T follicular helper cell (primary cell): ENCODE data around the gene DNAI7.

Source experiments
- DNase-seq: peaks from one replicate; pipeline ENCODE4 v3.0.0-alpha.2; 2020; ENCODE audit warnings: low read depth

The DNAI7 gene

DNA sequence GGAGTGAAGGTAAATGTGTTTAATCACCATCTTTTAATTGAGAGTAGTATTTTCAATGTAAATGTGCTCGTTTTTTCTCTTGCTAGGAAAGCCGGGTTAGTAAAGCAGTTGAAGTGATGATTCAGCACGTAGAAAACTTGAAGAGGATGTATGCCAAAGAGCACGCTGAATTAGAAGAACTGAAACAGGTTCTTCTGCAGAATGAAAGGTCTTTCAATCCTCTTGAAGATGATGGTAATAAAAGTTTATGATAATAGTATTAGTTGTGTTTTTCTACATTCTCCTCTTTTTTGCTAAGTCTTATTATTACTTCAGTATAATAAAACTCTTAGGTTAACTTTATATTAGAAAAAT is 93.9 kb downstream of the DNAI7 start:
- DNase-seq = no peak

DNA sequence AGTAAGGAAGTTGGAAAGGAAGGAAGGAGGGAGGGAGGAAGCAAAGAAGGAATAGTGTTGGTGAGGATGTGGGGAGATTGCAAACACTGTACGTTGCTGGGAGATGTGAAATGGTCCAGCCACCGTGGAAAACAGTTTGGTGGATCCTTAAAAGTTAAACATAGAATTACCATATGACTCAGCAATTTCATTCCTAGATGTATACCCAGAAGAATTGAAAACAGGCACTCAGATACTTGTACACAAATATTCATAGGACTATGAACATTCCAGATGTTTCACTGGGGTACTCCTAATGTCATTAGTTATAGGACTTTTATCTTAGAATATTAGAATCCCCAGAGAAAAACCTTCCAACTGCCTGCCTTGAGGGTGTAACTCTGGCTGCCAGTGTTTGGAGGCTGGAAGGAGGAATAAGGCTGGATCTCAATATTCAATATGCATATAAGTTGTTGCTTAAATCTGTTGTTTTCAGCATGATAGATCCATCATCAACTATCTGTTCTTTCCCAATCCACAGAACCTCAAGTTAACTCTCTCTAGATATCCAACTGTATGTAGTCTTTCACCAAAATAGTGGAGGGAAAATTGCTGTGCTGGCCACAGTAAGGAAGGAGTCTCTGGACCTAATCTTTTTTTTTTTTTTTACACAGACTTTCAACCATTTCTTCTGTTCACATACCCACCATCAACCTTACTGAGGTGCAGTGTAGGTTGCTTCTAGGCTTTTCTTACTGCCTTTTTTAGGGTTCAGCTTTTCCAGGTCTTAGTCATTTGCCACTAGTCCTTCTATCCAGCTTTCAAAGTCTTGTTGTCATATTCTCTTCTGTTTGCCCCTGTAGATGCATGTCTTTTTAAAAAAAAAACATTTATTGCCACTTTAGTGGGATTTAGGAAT is 94.5 kb downstream of the DNAI7 start:
- DNase-seq = no peak

DNA sequence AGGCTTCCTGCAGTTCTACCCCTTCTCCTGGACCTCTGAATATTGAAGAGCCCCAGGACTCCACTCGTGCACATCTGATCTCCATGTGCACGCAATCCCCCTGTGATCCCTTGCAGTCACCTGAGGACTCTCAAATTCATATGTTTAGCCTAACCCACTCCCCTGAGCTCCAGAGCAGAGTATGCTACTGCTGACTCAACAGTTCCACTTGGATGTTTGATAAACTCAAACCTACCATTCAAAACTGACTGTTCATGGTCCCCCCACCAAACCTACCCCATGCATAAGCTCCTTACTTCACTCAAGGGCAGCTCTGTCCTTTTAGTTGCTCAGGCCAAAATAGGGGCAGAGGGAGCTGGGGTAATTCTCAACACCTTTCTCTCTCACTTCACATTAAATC is 96.0 kb downstream of the DNAI7 start:
- DNase-seq = no peak

DNA sequence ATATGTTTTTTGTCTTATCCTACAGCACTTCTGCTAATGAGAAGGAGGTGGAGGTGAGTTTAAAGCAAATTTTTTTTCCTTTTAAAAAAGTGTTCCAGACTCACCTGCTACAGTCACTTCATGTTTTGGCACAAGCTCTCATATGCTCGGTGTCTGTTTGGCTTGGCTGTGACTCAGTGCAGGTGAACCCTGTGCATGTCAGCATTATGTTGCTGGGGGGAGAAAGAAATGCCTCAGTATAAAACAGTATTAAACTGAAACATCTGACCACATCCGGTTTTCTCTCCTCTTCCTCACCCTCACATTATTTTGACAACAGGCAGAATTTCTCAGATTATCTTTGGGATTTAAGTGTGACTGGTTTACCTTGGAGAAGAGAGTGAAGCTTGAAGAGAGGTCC is 105.2 kb downstream of the DNAI7 start:
- DNase-seq = no peak

DNA sequence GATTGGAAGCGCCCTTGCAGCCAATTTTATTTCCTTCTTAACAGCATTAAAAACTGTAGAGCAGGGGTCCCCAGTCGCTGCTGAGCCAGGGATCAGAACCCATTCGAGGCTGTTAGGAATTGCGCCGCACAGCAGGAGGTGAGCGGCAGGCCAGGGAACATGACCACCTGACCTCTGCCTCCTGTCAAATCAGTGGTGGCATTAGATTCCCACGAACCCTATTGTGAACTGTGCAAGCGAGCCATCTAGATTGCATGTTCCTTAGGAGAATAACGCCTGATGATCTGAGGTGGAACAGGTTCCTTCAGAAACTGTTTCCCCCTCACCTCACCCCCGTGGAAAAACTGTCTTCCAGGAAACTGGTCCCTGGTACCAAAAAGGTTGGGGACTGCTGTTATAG is 107.4 kb downstream of the DNAI7 start:
- no peak for DNase-seq

DNA sequence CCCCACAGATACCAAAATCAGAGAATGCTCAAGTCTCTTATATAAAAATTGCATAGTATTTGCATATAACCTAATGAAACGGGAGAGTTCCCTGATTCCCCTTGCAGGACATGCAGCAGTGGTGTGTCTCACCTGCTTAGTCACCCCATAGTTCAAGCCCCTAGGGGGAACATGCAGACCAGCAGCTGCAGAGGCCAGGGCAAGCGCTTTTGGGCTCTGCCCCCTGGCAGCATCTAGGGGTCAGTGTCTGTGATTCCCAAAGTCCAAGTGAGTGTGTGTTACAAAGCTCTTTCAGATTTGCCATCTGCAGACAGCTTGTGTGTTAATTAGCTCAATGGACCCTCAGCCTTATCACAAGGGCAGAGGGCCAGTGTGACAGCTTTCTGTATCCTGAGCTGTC is 110.1 kb downstream of the DNAI7 start:
- no peak for DNase-seq

DNA sequence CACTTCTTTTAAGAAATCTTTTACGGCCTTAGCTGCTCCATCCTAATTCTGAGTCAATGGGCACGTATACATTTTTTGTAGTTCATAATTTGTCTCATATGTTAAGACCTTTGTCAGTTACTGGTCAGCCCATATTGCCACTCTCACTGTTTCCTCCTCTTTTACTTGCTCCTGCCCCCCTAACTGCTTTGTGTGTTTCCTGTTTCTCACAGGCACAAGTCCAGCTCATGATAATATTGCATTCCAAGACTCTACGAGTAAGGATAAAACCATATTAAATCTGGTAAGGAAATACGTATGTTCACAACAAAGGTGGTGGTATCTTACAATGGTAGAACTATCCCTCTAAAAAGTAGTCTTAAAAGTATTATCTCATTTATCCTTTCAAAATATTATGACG is 111.7 kb downstream of the DNAI7 start:
- DNase-seq = no peak

DNA sequence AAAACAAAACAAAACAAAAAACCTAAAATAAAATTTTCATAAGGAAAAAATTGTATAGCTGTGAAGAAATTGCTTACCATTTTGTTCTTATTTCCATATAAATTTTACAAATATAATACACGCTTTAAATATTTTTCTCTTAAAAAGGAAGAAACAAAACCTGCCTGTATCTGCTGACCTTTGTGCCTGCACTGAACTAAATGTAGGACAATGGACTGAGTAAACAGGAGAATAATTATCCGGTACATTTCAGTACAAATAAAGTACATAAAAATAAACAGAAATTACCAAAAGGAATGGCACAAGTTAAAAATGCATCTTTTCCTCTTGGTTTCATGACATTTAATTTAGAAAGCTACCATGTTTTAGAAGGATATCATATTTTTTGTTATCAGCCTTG is 112.3 kb downstream of the DNAI7 start:
- no peak for DNase-seq

DNA sequence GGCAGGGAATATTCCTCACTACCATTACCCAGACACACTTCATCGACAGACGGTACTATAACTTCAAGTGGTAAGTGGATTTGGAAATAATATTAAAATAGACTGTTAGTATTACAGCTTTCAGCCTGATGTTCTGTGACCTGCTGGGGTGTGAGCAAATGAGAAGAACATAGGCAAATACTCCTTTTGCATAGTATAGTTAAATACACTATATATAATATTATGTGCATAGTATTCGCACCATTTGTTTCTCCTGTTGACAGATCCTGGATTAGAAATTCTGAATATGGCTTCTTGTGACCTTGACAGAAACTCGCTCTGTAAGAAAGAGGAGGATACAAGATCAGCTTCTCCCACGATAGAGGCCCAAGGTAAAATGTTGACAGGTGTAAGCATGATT is 115.6 kb downstream of the DNAI7 start:
- DNase-seq = no peak

DNA sequence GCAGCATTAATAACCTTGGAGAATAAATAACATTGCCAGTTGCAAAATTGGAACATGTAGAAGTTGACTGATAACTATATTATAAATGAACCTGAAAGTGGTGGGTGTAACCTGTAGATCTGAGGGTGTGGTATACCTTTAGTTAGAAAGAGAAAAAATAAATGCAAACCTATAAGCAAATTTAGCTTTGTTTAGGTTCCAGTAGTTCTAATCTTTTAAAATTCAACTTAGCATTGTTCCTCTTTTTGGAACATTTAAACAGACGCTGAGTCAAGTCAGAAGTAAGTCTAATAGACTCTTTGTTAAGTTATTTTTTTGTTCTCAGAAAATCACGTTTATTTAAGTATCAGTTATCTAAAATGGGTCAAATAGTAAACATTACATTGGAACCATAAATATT is 120.0 kb downstream of the DNAI7 start:
- DNase-seq = no peak

DNA sequence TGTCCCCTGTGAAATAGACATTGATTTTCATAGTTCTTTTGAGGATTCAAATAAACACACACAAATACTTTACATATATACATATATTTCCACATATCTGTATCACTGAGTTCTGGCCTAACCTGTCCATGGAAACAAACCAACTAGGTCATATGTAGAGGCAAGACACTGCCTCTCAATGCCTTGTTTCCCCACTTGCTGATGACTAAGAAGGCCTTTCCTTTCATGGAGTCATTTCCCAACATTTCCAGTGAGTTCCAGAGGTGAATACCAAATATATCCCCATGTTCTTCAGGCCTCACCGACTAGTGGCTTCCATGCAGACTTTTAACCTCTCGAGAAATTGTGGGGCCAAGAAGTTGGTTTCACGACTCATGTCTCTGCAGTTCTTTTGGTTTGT is 120.8 kb downstream of the DNAI7 start:
- DNase-seq = no peak

DNA sequence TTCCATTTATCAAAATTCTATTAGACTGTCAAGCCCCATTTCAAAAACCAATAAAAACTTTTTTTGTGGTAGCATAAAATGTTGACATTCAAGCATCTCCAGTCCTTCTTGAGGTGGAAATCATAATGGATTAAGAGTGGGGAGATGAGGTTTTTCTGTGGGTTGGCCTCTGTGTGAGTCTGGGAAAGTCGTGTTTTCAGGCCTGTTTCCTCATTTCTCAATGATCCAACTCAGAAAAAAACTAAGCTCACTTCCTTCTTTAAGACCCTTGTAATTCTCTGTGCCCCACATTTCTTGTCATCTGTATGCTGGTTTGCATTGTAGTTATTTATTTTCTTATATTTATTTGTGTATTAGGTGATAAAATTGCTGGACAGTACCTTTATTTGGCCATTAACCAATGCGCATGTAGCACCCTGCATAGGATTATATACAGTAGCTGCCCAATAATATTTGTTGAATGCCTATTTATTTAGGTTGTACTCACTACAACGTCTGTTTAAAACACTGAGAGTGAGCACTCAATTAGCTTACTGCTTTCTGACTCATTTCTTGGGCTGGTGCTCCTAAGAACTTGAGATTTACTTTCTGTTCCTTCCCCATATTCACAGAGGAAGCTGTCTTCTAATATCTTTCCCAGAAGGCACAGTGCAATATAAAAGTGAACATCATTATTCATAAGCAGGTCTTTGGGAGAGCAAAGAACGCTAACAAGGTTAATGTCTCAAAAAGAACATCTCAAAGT is 121.9 kb downstream of the DNAI7 start:
- DNase-seq = no peak

DNA sequence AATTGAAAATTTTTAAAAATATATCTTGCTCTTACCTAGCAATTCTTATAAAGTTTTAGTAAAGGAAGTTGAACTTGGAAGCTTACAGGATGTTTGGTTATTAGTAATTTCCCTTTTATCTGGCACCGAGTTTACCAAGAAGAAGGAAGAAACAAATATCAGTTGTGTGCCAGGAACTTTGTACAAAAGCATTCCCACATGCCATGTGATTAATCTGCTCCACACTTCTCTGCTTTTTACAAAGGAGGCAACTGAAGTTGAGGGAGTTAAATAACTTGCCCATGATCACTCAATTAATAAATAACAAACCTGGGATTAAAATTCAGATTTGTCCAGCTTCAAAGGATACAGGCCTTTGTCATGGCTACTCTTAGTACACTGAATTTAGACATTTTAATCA is 123.6 kb downstream of the DNAI7 start:
- DNase-seq = no peak

DNA sequence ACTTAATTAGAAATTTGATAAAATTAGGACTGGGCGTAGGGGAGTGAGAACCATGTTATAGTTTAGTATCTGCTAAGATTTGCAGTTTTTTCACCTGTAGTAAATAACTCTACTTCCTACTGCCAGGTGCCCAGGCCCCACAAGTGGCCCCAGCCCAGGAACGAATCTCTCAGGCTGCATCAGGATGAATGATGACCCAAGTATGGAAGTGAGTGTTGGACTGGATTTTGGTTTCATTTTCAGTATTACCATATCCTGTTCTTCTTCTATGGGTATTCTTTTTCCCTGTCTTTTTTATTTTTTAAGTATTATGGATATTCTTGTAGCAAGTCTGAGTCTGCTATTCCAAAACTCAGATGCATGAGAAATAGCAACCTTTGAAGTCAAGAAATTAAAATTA is 125.7 kb downstream of the DNAI7 start:
- DNase-seq = no peak

DNA sequence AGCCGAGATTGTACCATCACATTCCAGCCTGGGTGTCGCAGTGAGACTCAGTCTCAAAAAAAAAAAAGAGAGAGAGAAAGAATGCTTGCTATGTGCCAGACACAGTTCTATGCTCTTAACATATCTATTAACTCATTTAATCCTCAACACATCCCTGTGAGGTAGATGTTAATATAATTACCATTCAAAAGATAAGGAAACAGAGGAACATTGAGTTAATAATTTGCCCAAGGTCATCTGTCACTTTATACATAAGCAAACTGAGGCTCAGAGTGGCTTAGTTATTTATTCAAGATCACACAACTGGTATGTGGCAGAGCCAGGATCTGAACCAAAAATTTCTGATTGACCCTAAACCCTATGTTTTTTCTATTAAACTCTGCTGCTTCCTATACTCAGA is 129.9 kb downstream of the DNAI7 start:
- DNase-seq = no peak

DNA sequence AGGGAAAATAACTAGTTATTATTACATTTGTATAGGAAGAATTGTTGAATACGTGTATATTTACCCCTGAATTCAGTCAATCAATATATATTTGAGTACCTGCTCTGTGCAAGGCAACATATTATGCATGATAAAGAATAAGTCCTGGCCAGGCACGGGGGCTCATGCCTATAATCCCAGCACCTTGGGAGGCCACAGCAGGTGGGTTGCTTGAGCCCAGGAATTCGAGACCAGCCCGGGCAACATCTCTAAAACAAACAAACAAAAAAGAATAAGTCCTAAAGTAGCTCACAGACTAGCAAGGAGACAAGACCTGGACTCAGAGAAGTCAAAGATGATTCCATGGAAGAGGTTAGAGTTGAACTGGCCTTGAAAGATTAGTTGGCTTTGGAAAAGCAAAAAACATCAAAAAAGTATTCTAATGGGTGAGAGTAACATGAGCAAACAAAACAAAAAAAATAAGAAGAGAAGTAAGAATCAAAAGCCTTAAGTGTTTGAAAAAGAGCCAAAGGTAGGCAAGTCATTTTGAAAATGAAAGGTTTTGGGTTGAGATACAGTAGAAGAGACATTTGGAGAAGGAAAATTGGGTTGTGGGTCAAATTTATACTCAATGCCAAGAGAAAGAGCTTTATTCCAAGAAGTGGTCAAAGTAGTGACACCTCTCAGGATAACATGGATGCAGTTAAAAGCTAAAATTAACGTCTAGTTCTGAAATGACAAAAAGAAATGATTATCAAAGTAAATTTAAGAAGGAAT is 130.9 kb downstream of the DNAI7 start:
- DNase-seq = no peak

DNA sequence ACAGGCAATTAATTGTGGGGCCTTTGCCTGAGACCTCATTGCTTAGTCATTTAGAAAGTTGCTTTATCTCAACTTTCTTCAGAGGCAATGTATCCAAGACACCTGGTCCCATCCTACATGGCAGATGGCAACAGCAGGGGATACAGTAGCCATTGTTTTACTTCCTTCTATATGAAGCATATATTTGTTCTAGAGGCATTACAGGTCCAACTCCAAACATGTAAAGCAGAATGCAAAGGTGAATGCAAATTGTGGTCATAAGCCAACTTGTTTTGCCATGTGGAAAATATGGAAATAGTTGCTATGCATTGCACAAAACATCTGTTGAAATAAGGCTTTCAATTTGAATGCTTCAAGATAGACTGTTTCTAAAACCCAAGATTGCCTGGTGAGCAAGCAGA is 136.3 kb downstream of the DNAI7 start:
- DNase-seq = no peak
